ENCODE results near the gene PPIP5K1.

- TF ChIP-seq CTCF (tag by site-specific recombination; IDR thresholded peaks at IDR 0.05), result no peak
- no peak for TF ChIP-seq TCF7L2 (IDR thresholded peaks at IDR 0.05; ENCODE audit: borderline replicate concordance, low read depth, low read length)
These were observed 73.1 kb downstream of the PPIP5K1 start for GRCh38 chr15:43516801-43517353.

Data from HEK293 (cell line).